ENCODE results near the gene EML6. TPM values are rescaled to one million over a fixed set of nuclear protein-coding genes. Genes with fewer than 3 reads are reported as not detected.

The EML6 gene
- total RNA-seq, 1 experiment from 2014 or later, result 1.5 TPM

GRCh38 chr2:54845094-54845493, 121.6 kb downstream of the EML6 start:
- DNase-seq, result no peak

More at GRCh38 chr2:54845094-54845493, 121.6 kb downstream of the EML6 start:
- Histone ChIP-seq H3K14ac (ENCODE audit: insufficient read depth, low read length) (no peak overlapping the region), H2AFZ (ENCODE audit: low read length) (no peak overlapping the region), H2BK15ac (ENCODE audit: low read depth, low read length) (no peak overlapping the region), H3K23me2 (ENCODE audit: insufficient read length, low read depth, low read length, poor library complexity, severe bottlenecking) (no peaks in the 10 kb centered on the region), H3K9ac (ENCODE audit: extremely low read depth, insufficient read length, low read length) (no peak overlapping the region), H3K27me3 (ENCODE audit: insufficient read depth, low read length) (no peaks in the 10 kb centered on the region), H2AK5ac (ENCODE audit: insufficient read length, low read length) (no peak overlapping the region), H2BK12ac (ENCODE audit: insufficient read length, low read depth, low read length) (no peak overlapping the region), H2BK5ac (ENCODE audit: insufficient read length, low read length) (no peak overlapping the region), H3K9me3 (ENCODE audit: control insufficient read depth, low read depth, low read length) (no peaks in the 10 kb centered on the region), H3K27ac (ENCODE audit: insufficient read length, low read depth, low read length) (no peak overlapping the region), H3K4me1 (ENCODE audit: insufficient read depth, low read length) (no peaks in the 10 kb centered on the region), H2BK120ac (ENCODE audit: low read depth, low read length, poor library complexity, severe bottlenecking) (no peak overlapping the region), H3T11ph (ENCODE audit: low read length) (no peak overlapping the region), H3K18ac (ENCODE audit: insufficient read length, low read depth, low read length) (no peak overlapping the region), H4K5ac (ENCODE audit: insufficient read length, low read depth, low read length) (no peak overlapping the region), H4K91ac (ENCODE audit: insufficient read length, low read depth, low read length) (no peak overlapping the region), H4K20me1 (ENCODE audit: control insufficient read depth, insufficient read depth, insufficient read length) (no peaks in the 10 kb centered on the region), H3K79me1 (ENCODE audit: insufficient read depth, low read depth, low read length, poor library complexity, severe bottlenecking) (no peaks in the 10 kb centered on the region), H2BK20ac (ENCODE audit: low read depth, low read length, poor library complexity, severe bottlenecking) (no peak overlapping the region), H3K4me2 (ENCODE audit: insufficient read depth, insufficient read length, low read length) (no peak overlapping the region), H3K23ac (ENCODE audit: insufficient read length, low read depth, low read length) (no peak overlapping the region), H3K4ac (ENCODE audit: low read depth, low read length) (no peak overlapping the region), H4K8ac (replicated peaks; ENCODE audit: insufficient read length, low read depth, low read length) (no peak overlapping the region), H3K79me2 (ENCODE audit: insufficient read depth, low read length) (no peaks in the 10 kb centered on the region), H3K56ac (ENCODE audit: insufficient read length, low read depth, low read length) (no peak overlapping the region)
- no CpG with 5 or more reads among the region's 5 CpGs for WGBS (ENCODE audit: extremely low coverage, insufficient read length, low lambda C conversion rate)
- Mint-ChIP-seq H3K4me3 (no peak overlapping the region), H3K36me3 (ENCODE audit: insufficient read depth in 1 of 3, low read depth in 3 of 3) (no peaks in the 10 kb centered on the region), H3K9me3 (no peaks in the 10 kb centered on the region), H3K27me3 (ENCODE audit: low read depth) (no peaks in the 10 kb centered on the region), H3K27ac (no peak overlapping the region), H3K4me1 (peaks cover 0 to 3% of the 10 kb centered on the region in 2 experiments; a peak in 1 of 4 replicates)
- no peak for TF ChIP-seq CTCF (conservative IDR thresholded peaks at IDR 0.05)
